Measurements from ENCODE around the gene GPC6. TPM values are rescaled to one million over a fixed set of nuclear protein-coding genes. Genes with fewer than 3 reads are reported as not detected.

The GPC6 gene
- total RNA-seq, 2 experiments from 2014 or later: not detected

DNA sequence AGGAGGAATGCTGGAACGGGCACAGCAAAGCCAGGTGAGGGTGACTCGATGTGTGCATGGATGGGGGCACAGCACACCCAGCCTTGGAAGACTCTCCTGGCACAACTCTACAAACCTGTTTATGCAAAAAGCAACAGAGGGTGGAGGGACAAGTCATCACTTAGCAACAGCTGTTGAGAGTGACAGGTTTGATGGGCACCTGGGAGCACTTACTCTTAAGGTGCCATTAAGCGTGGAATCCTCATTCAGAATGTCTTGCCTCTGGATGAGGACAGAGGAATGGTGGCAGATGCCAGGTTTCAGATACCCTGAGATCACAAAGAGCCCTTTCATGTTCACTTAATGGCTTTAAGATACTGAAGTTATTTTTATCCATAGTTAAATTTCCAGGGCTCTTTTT is 1155.9 kb downstream of the GPC6 start:
- ChIA-PET CTCF (no interaction called here), POLR2A (no interaction called here)

DNA sequence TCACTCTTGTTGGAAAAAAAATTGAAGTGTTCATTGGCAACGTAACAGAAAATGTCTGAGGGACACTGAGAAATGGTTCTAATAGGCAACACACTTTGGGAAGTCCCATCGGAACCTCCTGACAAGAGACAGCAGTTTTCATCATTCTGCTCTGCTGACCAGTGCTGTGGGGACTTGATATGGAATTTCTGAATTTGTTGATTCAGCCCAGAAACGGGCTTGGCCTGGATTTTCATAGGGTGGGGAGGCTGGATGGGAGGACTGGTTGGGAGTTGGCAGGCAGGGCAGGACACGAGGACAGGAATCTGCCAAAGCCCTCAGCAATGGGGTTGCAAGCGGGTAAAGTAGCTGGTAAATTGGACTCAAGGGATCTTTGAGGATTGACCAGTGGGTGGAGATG is 1156.4 kb downstream of the GPC6 start:
- ChIA-PET CTCF (no interaction called here), POLR2A (no interaction called here)

DNA sequence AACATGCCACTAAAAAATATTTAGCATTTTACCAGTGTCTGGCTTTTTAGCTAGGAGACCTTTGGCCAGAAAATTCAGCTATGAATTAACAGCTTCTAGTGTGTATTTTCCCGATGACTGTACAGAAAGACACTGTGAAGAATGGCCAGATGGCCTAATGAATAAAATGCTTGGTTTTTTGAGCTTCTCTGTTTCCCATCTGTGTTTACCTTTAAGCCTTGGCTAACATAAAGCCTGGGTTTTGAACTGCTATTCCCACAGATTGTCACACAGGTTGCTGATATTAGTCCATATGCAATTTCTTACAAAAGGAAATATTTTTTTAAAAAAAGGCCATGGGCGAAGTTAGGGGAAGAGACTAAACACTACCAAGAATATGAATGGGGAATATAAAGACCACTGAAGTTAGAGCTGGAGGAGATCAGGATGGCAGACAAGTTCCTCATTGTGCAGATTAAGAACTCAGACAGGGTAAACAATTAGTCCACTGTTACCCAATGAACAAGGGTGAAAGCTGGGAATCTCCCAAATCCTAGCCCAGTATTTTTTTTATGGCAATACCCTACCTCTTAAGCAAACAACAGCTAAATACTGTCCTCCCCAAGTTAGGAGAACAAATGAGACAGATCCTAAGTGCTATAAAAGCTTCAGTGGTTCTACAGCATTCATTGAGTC is 1157.8 kb downstream of the GPC6 start:
- POLR2A ChIA-PET: no interaction called here
- CTCF ChIA-PET: interaction anchor here (0.7 kb wide), 1 partner anchor 193 kb away, joined by 3 read pairs; no protein-coding TSS in a partner anchor

DNA sequence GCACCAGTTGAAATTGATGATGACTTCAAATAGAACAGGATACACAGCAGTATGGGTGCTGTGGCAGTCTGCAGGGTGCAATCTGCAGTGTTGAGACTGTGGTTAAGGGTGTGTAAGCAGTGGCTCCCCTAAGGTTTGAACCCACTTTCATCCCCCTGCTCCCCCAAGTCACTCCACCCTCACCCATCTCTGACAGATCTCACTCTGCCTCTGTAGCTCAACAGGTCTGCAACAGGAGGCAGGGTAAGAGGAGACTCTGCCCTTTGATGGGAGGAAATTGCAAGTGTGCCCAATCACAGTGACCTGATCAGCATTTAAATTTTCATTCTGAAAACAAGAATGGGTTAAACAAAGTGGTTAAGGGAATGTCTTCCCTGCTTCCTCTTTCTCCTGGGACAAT is 1160.4 kb downstream of the GPC6 start:
- POLR2A ChIA-PET: no interaction called here
- CTCF ChIA-PET: no interaction called here

DNA sequence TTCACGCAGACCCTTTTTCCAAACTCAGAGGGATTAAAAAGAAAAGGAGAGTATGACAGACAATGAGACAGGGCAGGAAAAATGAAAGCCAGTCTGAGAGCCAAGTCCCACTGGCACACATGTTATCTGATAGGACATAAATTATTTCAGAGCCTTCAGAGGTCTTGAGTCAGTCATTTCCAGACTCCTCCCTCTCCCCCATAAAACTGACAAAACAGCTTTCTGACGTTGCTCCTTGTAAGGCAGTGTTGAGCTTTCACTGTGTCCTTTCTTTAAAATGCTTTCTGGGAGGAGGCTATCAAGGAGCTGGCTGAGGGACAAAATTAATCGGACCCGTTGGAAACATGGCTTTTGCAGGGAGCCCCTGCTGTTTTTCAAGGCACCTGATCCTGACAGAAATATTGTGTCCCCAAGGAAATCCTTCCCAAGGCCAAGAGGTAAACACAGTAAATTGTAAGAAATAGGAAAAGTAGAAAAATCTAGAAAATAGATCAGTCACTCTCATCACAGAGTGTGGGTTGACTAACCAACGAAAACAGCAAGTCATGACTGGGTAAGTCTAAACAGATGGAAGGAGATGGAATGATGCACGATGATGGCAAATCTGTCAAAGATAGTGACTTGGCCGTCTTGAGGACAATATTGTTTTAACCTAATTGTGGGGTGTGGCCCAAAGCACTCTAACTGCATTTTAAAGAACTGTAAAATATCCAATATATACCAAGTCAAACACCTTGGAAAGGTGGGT is 1163.2 kb downstream of the GPC6 start:
- ChIA-PET CTCF (no interaction called here), POLR2A (no interaction called here)

DNA sequence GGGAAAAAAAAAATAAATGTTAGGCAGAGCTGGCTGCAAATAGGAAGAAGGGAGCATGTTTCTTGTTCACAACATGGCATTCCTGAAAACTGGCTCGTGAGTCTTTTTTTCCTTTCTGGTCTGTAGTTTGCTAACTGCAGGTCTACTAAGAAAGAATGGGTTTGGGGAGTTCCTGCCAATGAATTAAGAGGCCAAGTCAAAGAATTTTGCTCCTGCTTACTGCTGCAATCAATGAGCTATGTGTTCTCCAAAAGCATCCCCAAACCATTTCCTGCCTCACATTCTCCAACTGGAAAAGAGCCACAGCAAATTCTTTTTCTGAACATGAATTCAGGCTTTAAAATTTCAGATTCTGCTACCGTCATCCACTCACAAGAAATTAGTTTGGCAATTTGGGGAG is 1164.3 kb downstream of the GPC6 start:
- POLR2A ChIA-PET: no interaction called here
- CTCF ChIA-PET: no interaction called here

DNA sequence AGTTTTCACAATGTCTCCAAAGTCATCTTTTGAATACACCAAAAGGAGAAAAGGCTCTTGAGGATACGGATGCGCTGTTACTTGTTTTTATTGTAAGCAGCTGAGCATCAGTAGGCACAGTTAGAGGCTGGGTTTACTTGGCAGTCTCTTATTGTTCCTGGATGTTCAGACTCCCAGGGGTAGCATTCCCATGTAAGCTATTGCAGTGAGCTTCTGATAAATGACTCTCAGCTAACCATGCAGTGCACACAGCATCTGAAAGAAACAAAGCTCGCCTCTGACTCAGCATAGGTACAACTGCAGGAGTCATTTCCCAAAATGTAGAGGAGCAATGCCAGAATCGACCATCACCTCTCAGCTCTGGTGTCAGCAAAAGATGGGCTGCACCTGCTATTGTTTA is 1168.1 kb downstream of the GPC6 start:
- ChIA-PET POLR2A (no interaction called here), CTCF (no interaction called here)

DNA sequence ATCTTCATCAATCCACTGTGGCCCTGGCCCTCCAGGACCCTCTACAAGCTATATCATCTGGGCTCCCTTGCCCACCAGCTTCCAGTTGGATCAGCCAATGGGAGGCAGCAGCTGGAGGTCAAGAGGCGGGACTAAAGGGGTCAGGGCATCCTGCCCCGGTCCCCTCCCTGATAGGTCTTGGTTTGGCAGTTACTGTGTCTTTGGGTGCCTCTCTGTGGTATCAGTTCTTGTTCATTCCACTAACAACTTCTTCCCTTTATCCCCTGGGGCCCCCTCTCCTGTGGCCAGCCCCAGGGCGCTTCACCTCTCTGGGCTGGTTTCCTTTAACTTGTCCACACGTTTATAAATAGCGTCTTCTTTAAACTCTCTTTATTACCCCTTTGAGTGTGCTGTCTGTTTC is 1169.3 kb downstream of the GPC6 start:
- POLR2A ChIA-PET: no interaction called here
- CTCF ChIA-PET: no interaction called here

DNA sequence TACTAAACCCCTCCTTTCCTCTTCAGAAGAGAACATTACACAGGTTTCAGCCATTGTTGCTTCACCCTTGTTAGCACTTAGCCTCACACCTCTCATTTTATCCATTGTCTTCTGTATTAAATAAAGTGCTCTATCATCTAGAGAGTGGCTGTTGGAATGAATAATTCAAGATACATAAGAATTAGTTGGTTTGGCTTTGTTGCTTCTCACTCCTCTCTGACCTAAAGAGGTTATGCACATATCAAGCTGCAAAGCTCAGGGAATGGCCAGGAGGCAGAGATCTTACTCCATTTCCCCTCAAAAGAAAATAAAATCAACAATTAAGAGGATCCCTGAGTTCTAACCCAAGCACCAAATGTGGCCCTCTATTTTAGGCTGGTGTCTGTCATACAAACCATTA is 1173.2 kb downstream of the GPC6 start:
- POLR2A ChIA-PET: no interaction called here
- CTCF ChIA-PET: no interaction called here

DNA sequence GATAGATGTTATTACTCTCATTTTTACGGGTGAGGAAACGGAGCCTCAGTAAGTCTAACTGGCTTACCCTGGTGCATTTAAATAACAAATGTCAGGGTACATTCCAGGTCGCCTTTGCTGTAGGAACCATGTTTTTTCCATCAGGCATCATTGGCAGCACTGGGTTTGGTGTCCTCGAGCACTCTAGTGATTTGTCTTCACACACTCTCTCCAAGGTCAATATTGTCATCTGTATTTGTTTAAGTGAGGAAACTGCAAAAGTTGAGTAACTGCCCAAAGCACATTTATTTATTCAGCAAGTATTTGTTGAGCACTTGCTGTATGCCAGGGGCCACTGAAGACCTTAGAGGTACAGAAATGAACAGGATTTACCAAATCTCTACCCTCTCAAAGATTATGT is 1174.3 kb downstream of the GPC6 start:
- POLR2A ChIA-PET: no interaction called here
- CTCF ChIA-PET: no interaction called here

DNA sequence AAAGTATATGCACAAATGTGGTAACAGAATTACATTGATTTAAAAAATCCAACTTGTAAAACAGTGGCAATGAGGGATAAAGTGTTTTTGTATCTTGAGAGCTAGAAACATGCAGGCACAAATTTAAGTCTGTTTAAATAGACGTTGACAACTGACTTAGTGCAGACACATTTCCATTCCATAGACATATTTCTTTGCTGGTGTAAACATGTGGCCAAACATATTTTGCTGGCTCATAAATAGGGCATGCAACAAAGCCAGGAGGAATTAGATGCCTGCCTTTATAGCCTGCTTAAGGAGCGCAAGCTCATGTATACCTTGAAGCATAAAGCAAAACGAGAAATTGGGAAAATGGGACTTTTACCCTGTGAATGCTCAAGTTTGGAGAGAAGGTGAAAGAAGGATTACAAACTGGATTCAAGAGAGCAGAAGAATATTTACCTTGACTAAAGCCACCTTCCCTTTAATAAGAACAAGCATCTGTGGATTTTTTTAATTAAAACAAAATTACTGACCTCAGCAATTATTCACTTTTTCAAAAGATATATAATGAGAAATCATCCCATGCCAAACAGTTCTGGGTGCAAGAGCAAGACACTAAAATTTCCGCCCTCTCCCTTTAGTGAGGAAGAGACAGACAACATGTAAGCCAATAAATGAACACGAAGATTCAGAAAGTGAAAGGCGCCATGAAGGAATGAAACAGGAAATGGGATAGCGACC is 1181.9 kb downstream of the GPC6 start:
- POLR2A ChIA-PET: no interaction called here
- CTCF ChIA-PET: no interaction called here

DNA sequence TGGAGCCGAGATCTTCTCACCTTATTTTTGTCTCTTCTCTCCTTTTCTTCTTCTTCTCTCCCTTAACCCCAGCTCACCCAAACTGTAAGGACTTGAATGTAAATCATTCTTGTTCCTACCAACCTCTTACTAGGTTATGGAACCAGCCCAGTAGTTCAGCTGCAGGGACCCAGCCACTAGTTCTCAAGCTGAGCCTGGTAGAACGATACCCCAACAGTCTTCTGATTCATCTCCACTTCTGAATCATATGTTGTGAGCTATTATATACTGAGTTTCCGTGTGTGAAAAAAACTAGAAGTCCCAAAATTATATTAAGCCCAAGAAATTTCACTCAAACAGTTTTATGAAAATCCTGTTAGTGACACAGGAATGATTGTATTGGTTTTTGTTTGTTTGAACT is 1185.1 kb downstream of the GPC6 start:
- POLR2A ChIA-PET: no interaction called here
- CTCF ChIA-PET: no interaction called here

DNA sequence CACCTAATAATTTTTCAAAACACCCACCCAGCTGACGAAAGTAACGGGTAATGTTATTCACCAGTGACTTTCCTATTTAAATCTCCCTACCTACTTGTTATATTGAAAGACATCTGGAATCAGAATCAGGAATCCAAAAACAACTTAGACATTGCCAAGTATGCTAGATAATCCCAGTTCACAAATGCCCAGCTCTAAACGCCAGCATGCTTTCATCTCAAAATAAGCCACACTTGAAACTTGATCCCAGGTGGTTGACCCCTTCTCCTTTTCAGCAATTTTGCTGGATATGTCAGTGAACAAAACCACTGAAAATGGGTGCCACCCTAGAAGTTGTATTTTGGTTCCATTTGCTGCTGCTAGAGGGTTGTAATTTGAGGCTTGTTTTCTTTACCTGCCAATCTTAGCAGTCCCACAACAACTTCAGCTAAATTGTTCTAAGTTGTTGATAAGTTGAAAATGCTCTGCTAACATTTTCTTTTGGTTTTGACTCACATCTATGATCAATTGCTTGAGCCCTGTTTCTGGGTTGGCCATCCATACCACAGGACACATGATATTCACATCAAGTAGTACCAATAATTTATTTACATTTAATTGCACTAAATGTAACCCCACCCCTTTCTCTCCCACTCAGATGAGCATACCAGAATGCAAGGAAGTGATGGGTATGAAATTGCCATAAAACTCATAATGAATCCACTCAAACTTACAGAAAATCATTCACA is 1186.4 kb downstream of the GPC6 start:
- ChIA-PET CTCF (no interaction called here), POLR2A (interaction anchor here (0.6 kb wide), 1 partner anchor 96 kb away, joined by 6 read pairs; no protein-coding TSS in a partner anchor)

DNA sequence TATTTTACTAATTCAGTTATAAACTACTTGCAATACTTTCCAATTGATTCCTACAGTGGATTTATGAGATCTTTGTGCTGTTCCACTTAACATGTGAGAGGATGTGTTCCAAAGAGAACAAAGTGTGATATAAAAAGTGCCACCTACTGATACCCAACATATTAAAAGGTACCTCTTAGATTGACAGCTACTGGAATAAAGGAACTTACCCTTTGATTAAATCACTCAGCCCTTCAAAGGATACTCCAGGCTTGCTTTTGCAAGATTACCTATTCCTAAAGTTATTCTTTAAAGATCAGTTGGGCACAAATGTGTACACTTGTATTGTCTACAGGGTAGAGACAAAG is 1187.0 kb downstream of the GPC6 start:
- POLR2A ChIA-PET: no interaction called here

DNA sequence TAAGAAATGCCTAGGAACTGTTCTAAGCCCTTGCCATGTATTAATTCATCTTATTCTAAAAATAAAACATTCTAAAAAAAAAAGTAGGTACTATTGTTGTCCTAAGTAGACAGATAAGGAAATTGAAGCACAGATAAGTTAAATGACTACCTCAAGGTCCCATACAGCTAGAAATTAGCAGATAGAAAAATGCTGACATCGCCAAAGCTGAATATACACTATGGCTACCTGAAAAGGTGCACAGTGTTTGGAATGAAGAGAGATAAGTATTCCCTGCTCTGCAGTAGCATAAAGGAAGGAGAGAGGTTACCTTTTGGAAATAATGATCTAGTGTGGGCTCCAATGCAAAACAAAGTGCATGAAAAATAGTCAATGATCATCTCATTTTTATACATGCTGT is 1187.5 kb downstream of the GPC6 start:
- POLR2A ChIA-PET: no interaction called here
- CTCF ChIA-PET: no interaction called here

More for the DNA sequence above, 1187.0 kb downstream of the GPC6 start:
- CTCF ChIA-PET: no interaction called here

DNA sequence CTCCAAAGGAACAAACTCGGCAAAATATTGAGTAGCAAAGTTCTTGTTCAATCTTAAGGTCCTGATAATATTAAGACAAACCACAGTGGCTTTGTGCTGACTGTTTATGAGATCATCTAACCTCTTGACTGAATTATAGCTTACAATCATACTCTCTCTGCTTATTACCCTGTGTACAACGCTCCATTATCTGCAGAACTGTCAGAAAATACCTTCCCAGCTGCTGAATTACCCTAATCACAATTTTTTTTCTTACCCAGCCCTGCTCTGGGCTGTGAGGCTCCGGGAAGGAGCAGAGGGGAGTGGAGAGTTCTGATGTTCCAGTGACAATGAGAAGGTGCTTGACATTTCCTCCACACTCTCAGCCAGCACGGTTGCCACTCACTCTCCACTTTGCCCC is 1188.1 kb downstream of the GPC6 start:
- POLR2A ChIA-PET: no interaction called here
- CTCF ChIA-PET: no interaction called here

DNA sequence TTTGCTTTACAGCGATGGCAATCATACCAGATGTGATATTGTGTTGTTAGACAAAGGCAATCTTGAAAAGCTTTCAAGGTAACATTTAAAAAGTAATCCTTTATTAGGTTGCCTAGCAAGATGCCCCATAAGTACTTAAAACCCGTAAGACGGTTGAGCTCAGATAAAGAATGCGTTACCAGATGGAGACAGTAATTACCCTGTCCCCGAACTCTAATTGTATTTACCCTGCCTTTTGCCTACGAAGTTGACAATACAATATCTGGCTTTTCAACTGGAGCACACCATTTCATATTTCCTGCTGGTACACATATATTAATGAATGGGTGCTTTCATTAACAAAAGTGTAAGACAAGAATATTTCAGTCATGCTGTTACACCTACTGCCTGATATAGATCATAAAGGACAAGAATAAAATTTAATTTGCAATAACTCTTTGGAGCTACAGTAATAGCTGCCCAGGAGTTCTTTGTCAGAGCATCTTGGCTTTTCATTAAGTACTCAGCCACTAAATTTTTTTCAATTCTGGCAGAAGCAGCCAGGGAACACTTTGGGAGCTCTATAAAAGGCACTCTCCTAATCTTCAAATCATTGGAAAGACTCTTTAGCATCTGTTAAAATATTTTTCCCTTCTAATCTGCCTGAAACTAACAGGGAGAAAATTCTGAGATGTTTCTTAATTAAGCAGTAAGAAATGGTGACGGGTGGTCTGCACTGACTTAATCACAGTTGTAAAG is 1189.1 kb downstream of the GPC6 start:
- ChIA-PET CTCF (no interaction called here), POLR2A (no interaction called here)

DNA sequence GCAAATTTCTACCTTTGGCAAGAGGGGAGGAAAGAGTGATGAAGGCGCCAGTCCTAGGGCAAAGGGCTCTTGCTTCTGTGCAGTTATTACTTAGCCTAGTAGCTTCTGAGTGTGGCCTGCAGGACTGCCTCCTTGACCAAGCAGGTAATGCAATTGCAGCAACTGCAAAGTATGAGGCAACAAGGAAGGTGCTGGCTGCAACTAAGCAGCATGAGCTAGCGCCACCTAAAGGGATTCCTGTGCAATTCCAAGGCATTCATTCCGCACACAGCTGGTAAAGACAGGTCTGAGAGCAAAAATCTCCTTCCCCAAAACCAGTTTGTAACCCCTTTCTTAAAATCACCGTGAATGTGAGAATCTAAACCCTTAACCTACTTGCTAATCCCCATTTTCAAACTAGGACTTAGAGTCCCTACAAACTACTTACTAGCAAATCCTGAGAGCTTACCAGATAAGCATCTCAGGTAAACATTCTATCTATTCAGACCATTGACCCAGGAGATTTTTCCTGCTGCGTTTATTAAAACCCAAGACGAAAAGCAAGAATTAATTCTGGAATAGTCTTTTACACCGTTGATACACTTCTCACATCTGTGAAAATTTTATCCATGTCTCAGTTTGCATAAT is 1190.0 kb downstream of the GPC6 start:
- ChIA-PET CTCF (no interaction called here), POLR2A (no interaction called here)

DNA sequence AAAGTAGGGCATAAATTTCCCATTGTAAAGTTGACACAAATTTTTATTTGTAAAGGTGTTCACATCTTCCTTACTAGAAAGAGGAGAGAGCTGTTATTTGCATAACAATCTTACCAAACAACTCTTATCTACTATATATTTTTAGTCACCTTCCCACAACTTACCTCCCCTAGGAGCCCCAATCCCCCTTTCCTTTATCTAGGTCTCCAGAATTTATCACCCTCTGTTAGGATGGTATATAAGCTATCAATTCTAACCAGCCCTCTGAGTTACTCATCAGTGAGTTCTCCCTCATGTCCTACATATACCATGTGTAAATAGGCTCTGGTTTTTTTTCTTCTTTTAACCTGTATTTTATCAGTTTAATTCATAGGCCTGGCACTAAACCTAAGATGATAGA is 1190.7 kb downstream of the GPC6 start:
- ChIA-PET CTCF (no interaction called here), POLR2A (no interaction called here)
